SIG-M5 (cell line): ENCODE results near the gene ST8SIA6.
"Not testable (repeated sequence)": the region's sequence is repeated elsewhere in the genome, so short reads cannot be mapped to it uniquely, and the experiment has no call there.

Source experiments
- DNase-seq: peaks from one replicate; lab custom pipeline; 2025; lab: John Stamatoyannopoulos, UW

Gene ST8SIA6

GRCh38 chr10:17457083-17457482 is 2.7 kb upstream of the ST8SIA6 start:
- no peak for DNase-seq

GRCh38 chr10:17456032-17456548 is 1.7 kb upstream of the ST8SIA6 start:
- DNase-seq: no peak

- no peak for DNase-seq
These were observed 673 bp upstream of the ST8SIA6 start for GRCh38 chr10:17455015-17455520.

GRCh38 chr10:17453373-17454091 is 863 bp downstream of the ST8SIA6 start:
- DNase-seq: no peak

GRCh38 chr10:17453035-17453372 is 1.4 kb downstream of the ST8SIA6 start:
- no peak for DNase-seq

- no peak for DNase-seq
These were observed 2.1 kb downstream of the ST8SIA6 start for GRCh38 chr10:17452060-17452841.

GRCh38 chr10:17450024-17450423 is 4.4 kb downstream of the ST8SIA6 start:
- no peak for DNase-seq

- no peak for DNase-seq
These were observed 8.9 kb downstream of the ST8SIA6 start for GRCh38 chr10:17445400-17445998.

- DNase-seq: no peak
These were observed 10.0 kb downstream of the ST8SIA6 start for GRCh38 chr10:17444388-17444714.

GRCh38 chr10:17443707-17444387 is 10.5 kb downstream of the ST8SIA6 start:
- no peak for DNase-seq

- DNase-seq: no peak
These were observed 15.8 kb downstream of the ST8SIA6 start for GRCh38 chr10:17438583-17438982.

GRCh38 chr10:17436578-17436977 is 17.8 kb downstream of the ST8SIA6 start:
- not testable (repeated sequence) for DNase-seq

GRCh38 chr10:17435953-17436352 is 18.4 kb downstream of the ST8SIA6 start:
- no peak for DNase-seq

GRCh38 chr10:17435187-17435586 is 19.2 kb downstream of the ST8SIA6 start:
- DNase-seq: no peak

GRCh38 chr10:17432723-17433122 is 21.7 kb downstream of the ST8SIA6 start:
- DNase-seq: no peak

- no peak for DNase-seq
These were observed 22.5 kb downstream of the ST8SIA6 start for GRCh38 chr10:17431871-17432311.

GRCh38 chr10:17430647-17431355 is 23.6 kb downstream of the ST8SIA6 start:
- DNase-seq: no peak

- DNase-seq: no peak
These were observed 24.9 kb downstream of the ST8SIA6 start for GRCh38 chr10:17429490-17429889.

- DNase-seq: no peak
These were observed 25.9 kb downstream of the ST8SIA6 start for GRCh38 chr10:17428351-17429097.

- DNase-seq: no peak
These were observed 26.6 kb downstream of the ST8SIA6 start for GRCh38 chr10:17427666-17428350.
